ENCODE data around the gene CABYR.

Gene CABYR

GRCh38 chr18:24103320-24104021 is 35.4 kb upstream of the CABYR start:
- no peak overlapping the region for H3K27ac ChIP-seq (ENCODE audit: low read depth, low read length)
- no peaks in the 10 kb centered on the region for H3K9me3 ChIP-seq (ENCODE audit: insufficient read depth, low read length)
- no peak overlapping the region for H3K4me2 ChIP-seq (ENCODE audit: low read depth, low read length, poor library complexity, severe bottlenecking)
- H3K36me3 ChIP-seq (ENCODE audit: low read length), result no peaks in the 10 kb centered on the region
- H2AFZ ChIP-seq (ENCODE audit: low read depth, low read length, severe bottlenecking), result no peak overlapping the region
- H3K27me3 ChIP-seq (ENCODE audit: low read length), result no peaks in the 10 kb centered on the region
- H3K9me2 ChIP-seq (replicated peaks; ENCODE audit: insufficient read depth, low read length), result no peaks in the 10 kb centered on the region
- TF ChIP-seq, protein P1, sequence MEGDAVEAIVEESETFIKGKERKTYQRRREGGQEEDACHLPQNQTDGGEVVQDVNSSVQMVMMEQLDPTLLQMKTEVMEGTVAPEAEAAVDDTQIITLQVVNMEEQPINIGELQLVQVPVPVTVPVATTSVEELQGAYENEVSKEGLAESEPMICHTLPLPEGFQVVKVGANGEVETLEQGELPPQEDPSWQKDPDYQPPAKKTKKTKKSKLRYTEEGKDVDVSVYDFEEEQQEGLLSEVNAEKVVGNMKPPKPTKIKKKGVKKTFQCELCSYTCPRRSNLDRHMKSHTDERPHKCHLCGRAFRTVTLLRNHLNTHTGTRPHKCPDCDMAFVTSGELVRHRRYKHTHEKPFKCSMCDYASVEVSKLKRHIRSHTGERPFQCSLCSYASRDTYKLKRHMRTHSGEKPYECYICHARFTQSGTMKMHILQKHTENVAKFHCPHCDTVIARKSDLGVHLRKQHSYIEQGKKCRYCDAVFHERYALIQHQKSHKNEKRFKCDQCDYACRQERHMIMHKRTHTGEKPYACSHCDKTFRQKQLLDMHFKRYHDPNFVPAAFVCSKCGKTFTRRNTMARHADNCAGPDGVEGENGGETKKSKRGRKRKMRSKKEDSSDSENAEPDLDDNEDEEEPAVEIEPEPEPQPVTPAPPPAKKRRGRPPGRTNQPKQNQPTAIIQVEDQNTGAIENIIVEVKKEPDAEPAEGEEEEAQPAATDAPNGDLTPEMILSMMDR (IDR thresholded peaks at IDR 0.05; ENCODE audit: insufficient read depth, low read length, poor library complexity, severe bottlenecking), result no peak
- no peak for TF ChIP-seq EZH2phosphoT487 (conservative IDR thresholded peaks at IDR 0.05; ENCODE audit: low read length)
- H3K9ac ChIP-seq (ENCODE audit: low read length), result no peak overlapping the region
- no peaks in the 10 kb centered on the region for H3F3A ChIP-seq (ENCODE audit: insufficient read depth)
- H4K20me1 ChIP-seq (ENCODE audit: low read depth, low read length), result no peaks in the 10 kb centered on the region
- no peaks in the 10 kb centered on the region for H3K79me2 ChIP-seq (ENCODE audit: insufficient read depth, low read length)
- H3K4me3 ChIP-seq (ENCODE audit: insufficient read depth, low read length, poor library complexity, severe bottlenecking), result no peak overlapping the region

GRCh38 chr18:24104486-24104885 is 34.4 kb upstream of the CABYR start:
- Histone ChIP-seq H3K9ac (ENCODE audit: low read length) (no peak overlapping the region), H3K27ac (ENCODE audit: low read depth, low read length) (no peak overlapping the region), H3K4me2 (ENCODE audit: low read depth, low read length, poor library complexity, severe bottlenecking) (no peak overlapping the region), H3K36me3 (ENCODE audit: low read length) (no peaks in the 10 kb centered on the region), H3F3A (ENCODE audit: insufficient read depth) (no peaks in the 10 kb centered on the region), H3K9me3 (ENCODE audit: insufficient read depth, low read length) (no peaks in the 10 kb centered on the region), H2AFZ (ENCODE audit: low read depth, low read length, severe bottlenecking) (no peak overlapping the region), H3K4me3 (ENCODE audit: insufficient read depth, low read length, poor library complexity, severe bottlenecking) (no peak overlapping the region), H3K9me2 (replicated peaks; ENCODE audit: insufficient read depth, low read length) (no peaks in the 10 kb centered on the region), H4K20me1 (ENCODE audit: low read depth, low read length) (no peaks in the 10 kb centered on the region), H3K27me3 (ENCODE audit: low read length) (no peaks in the 10 kb centered on the region), H3K79me2 (ENCODE audit: insufficient read depth, low read length) (no peaks in the 10 kb centered on the region)
- TF ChIP-seq, protein P1 (IDR thresholded peaks at IDR 0.05; ENCODE audit: insufficient read depth, low read length, poor library complexity, severe bottlenecking), result no peak
- no peak for TF ChIP-seq EZH2phosphoT487 (conservative IDR thresholded peaks at IDR 0.05; ENCODE audit: low read length)

DNA sequence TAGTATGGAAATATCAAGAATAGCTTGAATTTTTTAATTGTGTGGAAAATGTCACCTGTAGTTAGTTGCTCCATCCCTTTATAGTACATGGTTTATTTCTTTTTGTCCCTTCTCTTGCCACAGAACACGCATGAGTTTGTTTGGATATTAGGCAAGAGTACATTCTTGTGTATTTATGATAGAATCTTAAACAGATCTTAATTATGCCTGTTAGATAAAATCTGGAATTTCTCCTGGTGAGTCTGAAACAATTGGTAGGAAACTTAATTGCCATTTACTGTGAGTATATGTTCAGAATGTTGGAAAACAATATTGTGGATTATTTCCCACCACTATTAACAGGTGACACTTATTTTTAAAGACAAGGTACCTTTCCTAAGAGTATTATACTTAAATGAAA is 30.2 kb upstream of the CABYR start:
- Histone ChIP-seq H3K36me3 (ENCODE audit: low read length) (no peaks in the 10 kb centered on the region), H3K9ac (ENCODE audit: low read length) (no peak overlapping the region), H3K27me3 (ENCODE audit: low read length) (no peaks in the 10 kb centered on the region), H2AFZ (ENCODE audit: low read depth, low read length, severe bottlenecking) (no peak overlapping the region), H3F3A (ENCODE audit: insufficient read depth) (no peaks in the 10 kb centered on the region), H4K20me1 (ENCODE audit: low read depth, low read length) (no peaks in the 10 kb centered on the region), H3K9me3 (ENCODE audit: insufficient read depth, low read length) (no peaks in the 10 kb centered on the region), H3K9me2 (replicated peaks; ENCODE audit: insufficient read depth, low read length) (no peaks in the 10 kb centered on the region), H3K27ac (ENCODE audit: low read depth, low read length) (no peak overlapping the region), H3K4me2 (ENCODE audit: low read depth, low read length, poor library complexity, severe bottlenecking) (no peak overlapping the region), H3K79me2 (ENCODE audit: insufficient read depth, low read length) (no peaks in the 10 kb centered on the region), H3K4me3 (ENCODE audit: insufficient read depth, low read length, poor library complexity, severe bottlenecking) (no peak overlapping the region)
- TF ChIP-seq, protein P1 (IDR thresholded peaks at IDR 0.05; ENCODE audit: insufficient read depth, low read length, poor library complexity, severe bottlenecking), result no peak
- TF ChIP-seq EZH2phosphoT487 (conservative IDR thresholded peaks at IDR 0.05; ENCODE audit: low read length), result no peak

All from SU-DHL-6 (cell line).